GM19099 (cell line): ENCODE measurements around the gene TNNC1.

Experiments used
- POLR2A ChIP-seq: IDR thresholded peaks from 3 replicates; pipeline ENCODE4 v1.6.1; 2011; ENCODE audit warnings: low read depth; ENCODE audit not compliant: insufficient read length; ENCODE audit errors: extremely low read depth

The TNNC1 gene

GRCh38 chr3:52433996-52434479 is 19.8 kb downstream of the TNNC1 start:
- TF ChIP-seq POLR2A = no peak

GRCh38 chr3:52433328-52433995 is 20.4 kb downstream of the TNNC1 start:
- no peak for TF ChIP-seq POLR2A

DNA sequence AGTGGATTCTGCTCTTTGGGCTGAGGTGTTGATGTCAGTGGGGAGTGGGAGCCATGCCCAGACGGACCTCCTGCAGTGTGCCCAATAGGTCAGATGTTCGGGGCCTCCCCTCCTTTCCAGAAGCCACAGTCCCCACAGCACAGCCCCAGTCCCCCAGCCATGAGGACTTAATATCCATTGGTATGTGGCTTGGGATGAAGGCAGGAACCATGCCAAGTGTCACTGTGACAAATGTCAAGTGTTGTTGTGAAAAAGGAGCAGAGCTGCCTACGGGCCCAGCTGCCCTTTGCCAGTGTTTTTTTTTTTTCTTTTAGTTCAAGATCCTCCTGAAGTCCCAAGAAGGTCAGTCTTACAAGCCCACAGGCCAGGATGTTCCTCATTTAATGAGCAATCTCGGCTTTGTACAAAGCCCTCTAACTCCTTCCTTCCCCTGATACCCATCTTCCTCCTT is 21.1 kb downstream of the TNNC1 start:
- TF ChIP-seq POLR2A = no peak

GRCh38 chr3:52432225-52432624 is 21.6 kb downstream of the TNNC1 start:
- TF ChIP-seq POLR2A = no peak

DNA sequence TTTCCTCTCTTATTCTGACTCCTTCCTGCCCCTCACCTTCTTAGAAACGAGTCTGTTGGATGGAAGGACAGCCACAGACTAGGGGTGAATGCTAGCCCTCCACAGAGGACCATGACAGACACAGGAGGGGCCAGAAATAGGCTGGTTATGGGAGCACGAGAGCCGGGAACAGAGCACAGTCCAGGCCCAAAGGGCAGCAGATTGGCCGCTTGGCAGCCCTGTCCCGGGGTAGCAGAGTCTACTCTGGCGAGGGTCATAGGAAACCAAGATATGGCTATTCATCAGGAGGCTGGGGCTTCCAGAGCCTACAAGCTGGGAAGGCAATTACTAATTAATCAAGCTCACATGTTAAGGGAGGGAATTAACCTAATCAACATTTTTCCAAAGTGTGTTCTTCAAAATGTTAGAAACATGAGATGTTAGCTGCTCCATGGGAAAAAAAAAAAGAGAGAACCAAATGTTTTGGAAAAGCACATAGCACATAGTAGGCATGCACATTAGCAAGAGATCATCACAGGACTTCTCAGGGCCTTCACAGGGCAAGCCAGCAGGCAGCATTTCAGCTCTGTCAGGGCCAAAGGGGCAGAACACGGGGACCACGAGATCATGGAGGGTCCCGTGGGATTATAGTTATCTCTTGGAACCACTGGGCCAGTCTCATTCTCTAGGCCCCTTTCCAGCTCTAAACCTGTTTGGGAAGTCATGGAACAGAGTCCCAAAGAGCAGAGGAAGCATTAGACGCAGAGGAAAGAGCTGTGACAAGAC is 22.2 kb downstream of the TNNC1 start:
- TF ChIP-seq POLR2A = no peak

DNA sequence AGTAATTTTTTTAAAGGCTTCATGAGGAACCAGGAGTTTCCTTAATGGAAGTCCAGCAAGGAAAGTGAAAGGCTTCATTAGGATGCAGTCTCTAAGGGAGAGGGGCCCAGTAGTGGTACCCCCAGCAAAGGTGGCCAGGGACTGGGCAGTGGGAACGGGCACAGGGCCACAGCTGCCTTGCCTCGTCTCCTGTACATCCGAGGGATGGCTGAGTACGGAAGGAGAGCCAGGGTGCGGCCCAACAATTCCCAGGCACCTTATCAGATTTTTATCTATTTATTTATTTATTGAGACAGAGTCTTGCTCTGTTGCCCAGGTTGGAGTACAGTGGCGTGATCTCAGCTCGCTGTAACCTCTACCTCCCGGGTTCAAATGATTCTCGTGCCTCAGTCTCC is 23.4 kb downstream of the TNNC1 start:
- TF ChIP-seq POLR2A = no peak

- no peak for TF ChIP-seq POLR2A
Observed at GRCh38 chr3:52429779-52430415, 23.9 kb downstream of the TNNC1 start.

DNA sequence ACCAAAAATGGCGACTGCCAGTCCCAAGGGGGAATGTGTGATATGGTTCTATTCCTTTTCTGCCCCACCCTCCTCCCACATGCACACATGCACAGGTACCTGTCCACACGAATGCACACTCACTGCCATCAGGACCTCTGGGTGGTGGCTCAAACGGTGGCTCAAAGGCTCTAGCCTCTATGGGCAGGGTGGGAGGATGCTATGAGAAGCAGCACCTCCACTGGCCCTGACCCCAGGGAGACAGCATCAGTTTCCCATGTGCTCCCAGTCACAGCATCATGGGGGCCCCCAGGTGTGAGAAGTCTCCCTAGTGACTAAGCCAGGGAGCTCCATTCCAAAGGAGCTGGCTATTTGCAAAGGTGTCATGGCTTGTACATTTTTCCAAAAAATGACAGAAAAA is 24.8 kb downstream of the TNNC1 start:
- no peak for TF ChIP-seq POLR2A

- no peak for TF ChIP-seq POLR2A
Observed at GRCh38 chr3:52428151-52429005, 25.5 kb downstream of the TNNC1 start.

GRCh38 chr3:52423173-52423572 is 30.7 kb downstream of the TNNC1 start:
- no peak for TF ChIP-seq POLR2A

DNA sequence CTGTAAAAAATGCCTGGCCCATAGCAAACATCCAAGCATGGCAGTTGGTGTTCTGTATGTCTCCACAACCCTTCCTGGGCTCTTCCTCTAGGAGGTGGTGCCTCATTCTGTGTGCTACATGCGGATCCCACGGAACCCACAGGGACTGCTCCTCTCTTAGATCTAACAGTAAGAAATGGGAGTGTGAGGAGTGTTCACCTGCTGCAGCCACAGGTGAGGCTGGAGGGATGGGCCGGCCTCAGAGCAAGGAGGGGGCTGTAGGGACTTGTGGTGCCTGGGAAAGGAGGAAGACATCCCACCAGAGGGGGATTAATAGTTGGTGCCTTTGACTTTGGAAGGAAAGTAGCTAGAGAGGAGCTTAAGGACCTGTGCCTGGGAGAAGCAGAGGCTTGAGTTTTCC is 31.2 kb downstream of the TNNC1 start:
- TF ChIP-seq POLR2A = no peak

DNA sequence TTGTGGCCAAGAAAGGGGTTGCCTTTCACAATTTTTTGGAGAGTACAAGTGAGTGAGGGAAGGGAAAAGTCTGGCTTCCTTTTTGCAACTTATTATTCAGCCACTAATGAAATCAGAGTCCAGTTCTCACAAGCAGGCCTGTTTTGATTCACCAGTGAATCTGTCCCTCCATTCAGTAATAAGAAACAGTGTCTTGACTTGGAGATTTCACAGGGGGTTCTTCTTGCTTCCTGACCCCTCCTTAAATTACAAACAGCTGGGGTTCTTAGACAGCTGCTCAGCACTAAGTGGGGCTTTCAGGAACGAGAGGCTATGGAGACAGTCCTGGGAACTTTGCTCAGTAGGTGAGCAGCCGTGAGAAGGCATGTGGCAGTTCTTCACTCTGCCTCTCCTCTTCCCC is 33.5 kb downstream of the TNNC1 start:
- TF ChIP-seq POLR2A = no peak

DNA sequence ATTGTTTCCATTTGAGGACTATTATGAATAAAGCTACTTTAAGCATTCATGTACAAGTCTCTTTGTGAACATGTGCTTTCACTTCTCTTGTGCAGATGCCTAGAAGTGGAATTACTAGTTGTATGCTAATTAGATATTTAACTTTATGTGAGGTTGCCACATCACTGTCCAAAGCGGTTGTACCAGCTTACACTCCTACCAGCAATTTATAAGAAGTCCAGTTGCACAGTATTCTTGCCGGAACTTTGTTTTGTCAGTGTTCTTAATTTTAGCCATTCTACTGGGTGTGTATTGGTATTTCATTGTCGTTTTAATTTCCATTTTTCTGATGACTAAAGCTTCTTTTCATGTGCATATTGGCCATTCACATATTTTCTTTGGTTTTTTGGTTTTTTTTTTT is 38.0 kb downstream of the TNNC1 start:
- no peak for TF ChIP-seq POLR2A

DNA sequence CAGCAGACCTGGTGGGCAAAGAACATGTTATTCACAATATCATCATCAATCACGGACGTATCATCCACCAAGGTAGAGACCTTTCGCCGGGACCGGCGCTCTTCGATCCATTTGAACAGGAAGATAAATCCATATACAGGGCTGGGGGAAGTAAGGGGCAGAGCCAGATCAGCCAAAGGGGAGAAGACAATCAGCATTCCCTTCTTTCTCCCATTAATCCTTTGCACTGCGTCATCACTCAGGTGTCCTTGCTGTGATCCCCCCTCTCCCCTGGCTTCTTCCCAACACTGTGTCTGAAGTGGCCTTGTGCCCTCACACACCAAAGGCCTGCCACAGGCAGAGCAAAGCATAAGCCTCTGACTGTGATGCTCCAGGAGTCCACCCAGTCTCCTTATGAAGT is 45.4 kb downstream of the TNNC1 start:
- TF ChIP-seq POLR2A = no peak

DNA sequence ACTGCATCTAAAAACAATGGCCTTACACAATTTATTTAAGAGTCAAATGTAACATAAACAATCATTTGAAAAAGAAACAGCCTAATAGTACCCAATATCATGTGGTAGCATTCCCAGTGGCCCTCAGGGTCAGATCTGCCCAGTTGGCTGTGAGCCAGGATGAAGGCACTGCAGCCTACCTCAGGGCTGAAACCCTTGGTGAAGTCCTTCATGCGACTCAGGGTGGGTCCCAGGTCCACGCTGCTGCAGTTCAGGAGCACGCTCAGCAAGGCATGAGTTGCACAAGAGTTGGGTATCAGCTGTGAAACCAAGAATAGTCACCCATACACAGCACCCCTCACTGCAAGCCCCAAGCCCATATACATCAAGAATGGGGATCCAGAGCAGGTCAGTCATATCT is 46.1 kb downstream of the TNNC1 start:
- TF ChIP-seq POLR2A = no peak

GRCh38 chr3:52406791-52407510 is 46.9 kb downstream of the TNNC1 start:
- no peak for TF ChIP-seq POLR2A
